ENCODE measurements around the gene CDH23. TPM values are rescaled to one million over a fixed set of nuclear protein-coding genes. Genes with fewer than 3 reads are reported as not detected.

Gene CDH23
- total and polyA plus RNA-seq, 2 experiments from 2014 or later: 0.30 to 1.5 TPM

- H3K9me2 ChIP-seq (replicated peaks; ENCODE audit: insufficient read depth): no peaks in the 10 kb centered on the region
- WGBS (ENCODE audit: low lambda C conversion rate, missing lambda C conversion rate): 87% methylated on average over 5 of the region's 5 CpGs
Observed at GRCh38 chr10:71714592-71714991, 317.9 kb downstream of the CDH23 start.

GRCh38 chr10:71715026-71715425 lies 318.3 kb downstream of the CDH23 start:
- Histone ChIP-seq H3K4me1 (ENCODE audit: insufficient read depth) (peaks cover 16% of the 10 kb centered on the region), H3K4me2 (no peak overlapping the region), H3K4me3 (no peak overlapping the region), H3K9me3 (ENCODE audit: low read depth) (no peaks in the 10 kb centered on the region), H2AFZ (no peak overlapping the region), H3K27ac (no peak overlapping the region), H3K9me2 (replicated peaks; ENCODE audit: insufficient read depth) (no peaks in the 10 kb centered on the region), H4K20me1 (ENCODE audit: insufficient read depth, poor library complexity, severe bottlenecking) (no peaks in the 10 kb centered on the region), H3K79me2 (no peaks in the 10 kb centered on the region), H3K27me3 (no peaks in the 10 kb centered on the region), H3K36me3 (replicated peaks; ENCODE audit: insufficient read depth, low read depth) (no peaks in the 10 kb centered on the region)
- 92% methylated on average over 8 of the region's 8 CpGs for WGBS (ENCODE audit: low lambda C conversion rate, missing lambda C conversion rate)
- TF ChIP-seq EZH2 (IDR thresholded peaks at IDR 0.05; ENCODE audit: borderline replicate concordance) (no peak), EZH2phosphoT487 (IDR thresholded peaks at IDR 0.05; ENCODE audit: low read depth, severe bottlenecking, unreplicated experiment) (no peak)
- DNase-seq (ENCODE audit: low spot score): no peak

More at GRCh38 chr10:71714592-71714991, 317.9 kb downstream of the CDH23 start:
- Histone ChIP-seq H3K4me3 (no peak overlapping the region), H3K27ac (no peak overlapping the region), H3K79me2 (no peaks in the 10 kb centered on the region), H2AFZ (no peak overlapping the region), H3K9me3 (ENCODE audit: low read depth) (no peaks in the 10 kb centered on the region), H3K4me2 (no peak overlapping the region), H3K27me3 (no peaks in the 10 kb centered on the region), H3K36me3 (replicated peaks; ENCODE audit: insufficient read depth, low read depth) (no peaks in the 10 kb centered on the region), H3K4me1 (ENCODE audit: insufficient read depth) (peaks cover 16% of the 10 kb centered on the region), H4K20me1 (ENCODE audit: insufficient read depth, poor library complexity, severe bottlenecking) (no peaks in the 10 kb centered on the region)
- DNase-seq (ENCODE audit: low spot score): no peak
- no peak for TF ChIP-seq EZH2phosphoT487 (IDR thresholded peaks at IDR 0.05; ENCODE audit: low read depth, severe bottlenecking, unreplicated experiment)
- no peak for TF ChIP-seq EZH2 (IDR thresholded peaks at IDR 0.05; ENCODE audit: borderline replicate concordance)
- TF ChIP-seq CTCF (IDR thresholded peaks at IDR 0.05; ENCODE audit: poor library complexity): no peak

GRCh38 chr10:71715860-71716259 lies 319.1 kb downstream of the CDH23 start:
- no peak for DNase-seq (ENCODE audit: low spot score)
- WGBS (ENCODE audit: low lambda C conversion rate, missing lambda C conversion rate): 94% methylated on average over 20 of the region's 20 CpGs
- Histone ChIP-seq H3K27ac (no peak overlapping the region), H3K36me3 (replicated peaks; ENCODE audit: insufficient read depth, low read depth) (no peaks in the 10 kb centered on the region), H3K4me1 (ENCODE audit: insufficient read depth) (peaks cover 16% of the 10 kb centered on the region), H3K9me2 (replicated peaks; ENCODE audit: insufficient read depth) (no peaks in the 10 kb centered on the region), H2AFZ (no peak overlapping the region), H3K4me2 (no peak overlapping the region), H3K4me3 (no peak overlapping the region), H3K9me3 (ENCODE audit: low read depth) (no peaks in the 10 kb centered on the region), H4K20me1 (ENCODE audit: insufficient read depth, poor library complexity, severe bottlenecking) (no peaks in the 10 kb centered on the region), H3K79me2 (no peaks in the 10 kb centered on the region), H3K27me3 (no peaks in the 10 kb centered on the region)
- TF ChIP-seq EZH2 (IDR thresholded peaks at IDR 0.05; ENCODE audit: borderline replicate concordance): no peak
- TF ChIP-seq EZH2phosphoT487 (IDR thresholded peaks at IDR 0.05; ENCODE audit: low read depth, severe bottlenecking, unreplicated experiment): no peak
- no peak for TF ChIP-seq CTCF (IDR thresholded peaks at IDR 0.05; ENCODE audit: poor library complexity)

GRCh38 chr10:71716426-71716825 lies 319.7 kb downstream of the CDH23 start:
- no peak overlapping the region for H2AFZ ChIP-seq
- no peak overlapping the region for H3K27ac ChIP-seq
- H3K79me2 ChIP-seq: no peaks in the 10 kb centered on the region
- H3K9me3 ChIP-seq (ENCODE audit: low read depth): no peaks in the 10 kb centered on the region
- WGBS (ENCODE audit: low lambda C conversion rate, missing lambda C conversion rate): 92% methylated on average over 5 of the region's 5 CpGs
- H3K4me1 ChIP-seq (ENCODE audit: insufficient read depth): peaks cover 16% of the 10 kb centered on the region
- H3K36me3 ChIP-seq (replicated peaks; ENCODE audit: insufficient read depth, low read depth): no peaks in the 10 kb centered on the region
- no peak overlapping the region for H3K4me2 ChIP-seq
- H3K4me3 ChIP-seq: no peak overlapping the region
- H3K9me2 ChIP-seq (replicated peaks; ENCODE audit: insufficient read depth): no peaks in the 10 kb centered on the region
- TF ChIP-seq EZH2 (IDR thresholded peaks at IDR 0.05; ENCODE audit: borderline replicate concordance) (no peak), CTCF (IDR thresholded peaks at IDR 0.05; ENCODE audit: poor library complexity) (no peak), EZH2phosphoT487 (IDR thresholded peaks at IDR 0.05; ENCODE audit: low read depth, severe bottlenecking, unreplicated experiment) (no peak)
- no peaks in the 10 kb centered on the region for H3K27me3 ChIP-seq
- no peak for DNase-seq (ENCODE audit: low spot score)
- no peaks in the 10 kb centered on the region for H4K20me1 ChIP-seq (ENCODE audit: insufficient read depth, poor library complexity, severe bottlenecking)
